HuH-7 (cell line): Measurements from ENCODE around the gene SLC17A5.
A peak's percentile ranks its signal among the peaks of the same experiment; 100 is the strongest.
"Not testable (repeated sequence)": the region's sequence is repeated elsewhere in the genome, so short reads cannot be mapped to it uniquely, and the experiment has no call there.

Experiments
- DNase-seq: peaks from one replicate; pipeline ENCODE4 v3.0.0; 2011; ENCODE audit warnings: low spot score

The SLC17A5 gene

GRCh38 chr6:73653571-73654424, at the start of gene SLC17A5:
Gene SLC17A5 (minus strand): TSS chr6:73653992. CDS start chr6:73653886, 106 bp downstream.
- DNase-seq, result peak; percentile 96

DNA sequence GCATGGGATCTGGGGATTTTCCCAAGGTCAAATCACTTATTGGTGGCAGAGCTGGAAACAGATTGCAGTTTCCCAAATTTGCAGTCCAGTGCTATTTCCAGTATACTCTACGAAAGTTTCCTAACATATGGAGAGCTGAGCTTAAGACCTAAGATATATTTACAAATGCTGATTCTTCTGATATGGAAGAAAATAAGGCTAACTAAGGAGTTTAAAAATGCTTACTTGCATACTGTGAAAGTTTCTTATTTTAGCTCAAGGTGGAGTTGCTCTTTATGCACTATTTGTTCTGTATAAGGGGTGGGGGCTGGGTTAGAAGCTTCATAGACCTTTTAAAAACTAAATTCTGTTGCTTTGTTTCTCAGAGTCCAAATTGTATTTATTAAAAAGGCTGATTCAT, 49.7 kb upstream of the SLC17A5 start:
- DNase-seq, result no peak

- DNase-seq, result no peak
These were observed 48.7 kb upstream of the SLC17A5 start for GRCh38 chr6:73702444-73702843.

GRCh38 chr6:73699676-73700459, 46.1 kb upstream of the SLC17A5 start:
- no peak for DNase-seq

GRCh38 chr6:73696966-73697655, 43.3 kb upstream of the SLC17A5 start:
- DNase-seq, result no peak

DNA sequence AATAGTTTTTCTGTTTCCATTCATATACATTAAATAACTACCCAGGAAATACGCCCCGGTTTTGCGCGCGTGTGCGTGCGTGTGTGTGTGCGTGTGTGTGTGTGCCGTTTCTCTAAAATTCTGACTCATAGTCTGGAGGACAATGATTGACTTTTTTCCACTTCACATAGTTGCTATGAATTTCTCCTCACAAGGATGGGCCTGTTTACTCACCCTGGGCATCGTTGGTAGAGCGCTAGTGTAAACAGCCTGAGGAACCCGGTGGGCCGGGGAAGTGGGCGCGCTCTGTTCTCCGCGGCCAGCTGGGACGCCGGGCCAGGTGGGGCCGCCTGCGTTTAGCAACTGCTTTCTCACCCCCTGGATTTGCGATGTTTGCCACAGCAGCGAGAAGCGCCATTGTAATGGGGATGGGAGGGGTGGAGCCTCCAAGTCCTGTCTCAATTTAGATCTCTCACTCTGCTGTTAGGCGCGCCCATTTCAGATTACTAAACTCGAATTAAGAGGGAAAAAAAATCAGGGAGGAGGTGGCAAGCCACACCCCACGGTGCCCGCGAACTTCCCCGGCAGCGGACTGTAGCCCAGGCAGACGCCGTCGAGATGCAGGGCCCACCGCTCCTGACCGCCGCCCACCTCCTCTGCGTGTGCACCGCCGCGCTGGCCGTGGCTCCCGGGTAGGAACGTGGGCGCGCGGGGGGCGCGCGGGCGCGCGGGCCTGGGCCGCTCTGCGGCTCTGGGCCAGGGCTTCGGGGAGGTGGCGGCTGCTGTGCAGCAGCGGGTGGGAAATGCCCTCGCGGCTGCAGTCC, 42.0 kb upstream of the SLC17A5 start, which contains the start of gene CD109:
TSS of gene CD109 (plus strand) at position 585 of the 803 bp plus-strand sequence. CDS start at position 598, 13 bp downstream.
- DNase-seq, result peak; percentile 47

GRCh38 chr6:73694711-73695411, 41.1 kb upstream of the SLC17A5 start:
- no peak for DNase-seq

DNA sequence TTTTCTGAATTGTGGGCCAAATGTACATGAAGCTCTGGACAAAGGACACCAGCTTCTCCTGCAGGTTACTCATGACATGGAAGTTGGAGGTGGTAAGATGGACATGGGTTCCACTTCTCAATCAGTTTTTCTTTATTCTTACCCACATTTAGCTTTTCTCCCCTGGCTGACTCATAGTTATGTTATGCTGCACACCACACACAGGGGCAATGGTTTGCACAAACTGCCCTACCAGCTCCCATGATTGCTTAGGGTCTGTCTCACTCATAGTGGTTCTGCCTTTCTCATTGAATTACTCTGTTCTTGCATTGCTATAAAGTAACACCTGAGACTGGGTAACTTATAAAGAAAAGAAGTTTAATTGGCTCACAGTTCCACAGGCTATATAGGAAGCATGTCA, 37.7 kb upstream of the SLC17A5 start:
- DNase-seq, result no peak

GRCh38 chr6:73690056-73690455, 36.3 kb upstream of the SLC17A5 start:
- DNase-seq, result no peak

DNA sequence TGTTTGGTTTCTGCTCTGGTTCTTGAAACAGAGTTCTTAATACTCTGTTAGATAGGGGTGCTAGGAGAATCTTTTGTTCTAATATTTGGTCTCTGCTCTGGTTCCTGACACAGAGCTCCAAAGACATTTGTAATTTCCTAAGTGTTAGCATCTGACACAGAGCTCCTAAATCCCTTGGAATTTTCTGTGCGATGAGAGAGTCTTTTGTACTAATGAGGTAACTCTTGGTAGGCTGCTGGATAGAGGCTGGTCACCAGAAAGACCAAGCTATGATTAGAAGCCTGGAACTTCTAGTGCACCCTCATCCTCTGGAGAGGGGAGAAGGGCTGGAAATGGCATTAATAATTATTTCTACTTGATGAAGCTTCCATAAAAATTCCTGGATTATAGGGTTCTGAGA, 34.6 kb upstream of the SLC17A5 start:
- no peak for DNase-seq

GRCh38 chr6:73683574-73683973, 29.8 kb upstream of the SLC17A5 start:
- not testable (repeated sequence) for DNase-seq

- no peak for DNase-seq
These were observed 26.6 kb upstream of the SLC17A5 start for GRCh38 chr6:73680289-73680918.

DNA sequence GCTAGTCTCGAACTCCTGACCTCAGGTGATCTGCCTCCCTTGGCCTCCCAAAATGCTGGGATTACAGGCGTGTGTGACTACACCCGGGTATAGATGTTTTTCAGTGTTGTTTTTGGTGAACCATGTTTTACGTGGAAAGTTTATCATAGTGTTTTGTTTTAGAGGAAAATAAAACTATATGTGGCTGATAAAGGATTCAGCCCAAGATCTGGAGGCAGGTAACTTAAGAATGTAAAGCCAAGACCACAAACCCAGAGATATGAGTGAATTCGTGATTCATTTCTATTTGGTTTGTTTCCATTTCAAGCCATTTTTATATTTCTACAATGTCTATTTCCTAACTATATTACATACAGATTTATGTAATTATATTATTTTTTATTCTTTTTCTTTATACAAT, 26.1 kb upstream of the SLC17A5 start:
- DNase-seq, result not testable (repeated sequence)

GRCh38 chr6:73679009-73679408, 25.2 kb upstream of the SLC17A5 start:
- DNase-seq, result no peak

DNA sequence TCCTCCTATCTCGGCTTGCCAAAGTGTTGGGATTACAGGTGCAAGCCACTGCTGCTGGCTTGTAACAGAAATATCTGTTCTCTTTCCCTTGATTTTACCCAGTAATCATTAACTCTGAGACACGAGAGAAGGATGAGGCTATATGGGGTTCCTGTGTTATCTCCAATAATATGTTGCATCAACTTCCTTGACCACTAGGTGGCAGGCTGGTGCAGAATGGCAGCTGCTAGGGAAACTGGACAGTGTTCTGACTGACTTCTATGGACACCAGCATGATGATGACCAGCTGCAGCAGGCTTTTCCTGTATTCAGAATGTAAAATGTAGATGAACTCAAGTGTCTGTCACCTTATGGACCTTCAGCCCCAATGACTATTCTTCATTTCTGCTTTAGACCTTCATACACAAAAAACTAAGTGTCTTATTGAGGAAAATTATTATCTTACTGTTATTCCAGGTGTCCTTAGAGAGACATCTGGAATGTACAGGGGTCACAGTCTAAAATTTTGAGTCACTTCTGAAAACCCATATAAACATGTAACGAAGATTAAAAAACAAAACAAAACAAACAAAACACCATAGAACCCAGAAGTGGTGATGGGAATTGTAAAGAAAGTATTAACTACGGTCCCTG, 21.8 kb upstream of the SLC17A5 start:
- DNase-seq, result peak; percentile 63

- DNase-seq, result no peak
These were observed 18.3 kb upstream of the SLC17A5 start for GRCh38 chr6:73671911-73672685.

GRCh38 chr6:73669005-73669404, 15.2 kb upstream of the SLC17A5 start:
- DNase-seq, result no peak

- no peak for DNase-seq
These were observed 14.0 kb upstream of the SLC17A5 start for GRCh38 chr6:73667798-73668197.

- DNase-seq, result no peak
These were observed 12.6 kb upstream of the SLC17A5 start for GRCh38 chr6:73666393-73666792.
